HCT116 (cell line): Measurements from ENCODE around the gene AQP6. TPM values are rescaled to one million over a fixed set of nuclear protein-coding genes. Genes with fewer than 3 reads are reported as not detected.

Experiments used
- ATAC-seq: fragments of 200-7000 bp; cut with Tn5 transposase; 2 replicates; pipeline ENCODE4 v1.9.1; 2020; ENCODE audit warnings: mild to moderate bottlenecking, moderate library complexity
- BruUV-seq: library from RNA; stranded (reverse); fragments of 400-500 nt; replicated peaks from 2 replicates; lab custom pipeline; 2021; lab: Mats Ljungman, UMichigan
- CTCF ChIA-PET: fragments of 300-600 bp; sonication (Branson Sonifier 250); formaldehyde crosslinking; loops from one replicate; lab custom pipeline; 2021; ENCODE audit warnings: antibody characterized with exemption; lab: Charles Lee
- POLR2A ChIA-PET: fragments of 300-600, 350-600 bp; sonication (Branson Sonifier 250); formaldehyde crosslinking; loops from one replicate; lab custom pipeline; 2021; ENCODE audit warnings: antibody characterized with exemption; lab: Charles Lee
- RAD21 ChIA-PET, 2 experiments: fragments of 300-600 bp; sonication (Branson Sonifier 250); formaldehyde crosslinking; loops; one replicate each; lab custom pipeline; 2023; ENCODE audit warnings: low total read pairs in 2 of 2; ENCODE audit not compliant: uncharacterized antibody in 2 of 2, unreplicated experiment in 2 of 2, low non-redundant PET in 1 of 2; lab: Charles Lee
- DNase-seq: peaks from one replicate; pipeline ENCODE4 v3.0.0-alpha.2; 2010; ENCODE audit warnings: low read depth, low spot score
- H2AFZ ChIP-seq: fragments of 200-600 bp; shearing (Covaris generic), sonication (generic); 2 replicates; pipeline ENCODE4 v1.6.1; 2017; ENCODE audit warnings: low read depth, mixed run types, mixed read lengths, antibody characterized with exemption, low read length; ENCODE audit not compliant: poor library complexity, severe bottlenecking
- H3K27ac ChIP-seq: 2 replicates; pipeline ENCODE4 v1.5.1; 2012; ENCODE audit warnings: low read depth, low read length
- H3K27me3 ChIP-seq: fragments of 200-600 bp; sonication (generic); 2 replicates; pipeline ENCODE4 v1.6.1; 2016; ENCODE audit warnings: mixed run types, low read length, mixed read lengths; ENCODE audit not compliant: insufficient read depth
- H3K36me3 ChIP-seq, 2 experiments: fragments of 200-500 bp in 1 of 2; fragments of 200-600 bp in 1 of 2; sonication (Bioruptor generic) in 1 of 2; sonication (generic) in 1 of 2; 2 replicates each; pipeline versions ENCODE4 v1.5.1 to v1.6.1; 2014 to 2016; ENCODE audit warnings: low read length in 2 of 2, inconsistent platforms in 1 of 2, mixed read lengths in 1 of 2, mixed run types in 1 of 2; ENCODE audit not compliant: insufficient read depth in 2 of 2, control insufficient read depth in 1 of 2
- H3K4me1 ChIP-seq, 2 experiments: fragments of 200-600 bp in 1 of 2; sonication (generic) in 1 of 2; 2 replicates each; pipeline versions ENCODE4 v1.5.1 to v1.6.1; 2012 to 2017; ENCODE audit warnings: low read length in 2 of 2, inconsistent platforms in 1 of 2, mild to moderate bottlenecking in 1 of 2, mixed read lengths in 1 of 2, mixed run types in 1 of 2, moderate library complexity in 1 of 2; ENCODE audit not compliant: insufficient read depth in 2 of 2, control insufficient read depth in 1 of 2
- H3K4me2 ChIP-seq: fragments of 200-600 bp; sonication (generic); 2 replicates; pipeline ENCODE4 v1.6.1; 2017; ENCODE audit warnings: mixed run types, low read length, mixed read lengths
- H3K4me3 ChIP-seq, 2 experiments: fragments of 200-600 bp in 1 of 2; sonication (generic) in 1 of 2; replicated peaks in 1 of 2; 2 replicates each; pipeline ENCODE4 v1.5.1; 2011 to 2016; ENCODE audit warnings: low read length in 2 of 2, control low read depth in 1 of 2, low read depth in 1 of 2, mild to moderate bottlenecking in 1 of 2, mixed read lengths in 1 of 2, mixed run types in 1 of 2
- H3K79me2 ChIP-seq: fragments of 200-600 bp; sonication (generic); 2 replicates; pipeline ENCODE4 v1.6.1; 2017; ENCODE audit warnings: mild to moderate bottlenecking, mixed run types, low read length, moderate library complexity, mixed read lengths; ENCODE audit not compliant: insufficient read depth
- H3K9ac ChIP-seq: fragments of 200-600 bp; sonication (generic); 2 replicates; pipeline ENCODE4 v1.6.1; 2016; ENCODE audit warnings: low read length, mixed read lengths
- H3K9me2 ChIP-seq: fragments of 200-600 bp; sonication (generic), shearing (Covaris generic); 2 replicates; pipeline ENCODE4 v1.6.1; 2017; ENCODE audit warnings: mixed run types, mild to moderate bottlenecking, moderate library complexity; ENCODE audit not compliant: insufficient read depth
- H3K9me3 ChIP-seq, 2 experiments: fragments of 200-500 bp in 1 of 2; fragments of 200-600 bp in 1 of 2; sonication (Bioruptor generic) in 1 of 2; sonication (generic) in 1 of 2; 2 replicates each; pipeline ENCODE4 v1.6.1; 2014 to 2017; ENCODE audit warnings: low read length in 2 of 2, mixed read lengths in 2 of 2, inconsistent platforms in 1 of 2, low read depth in 1 of 2, mild to moderate bottlenecking in 1 of 2, mixed run types in 1 of 2, moderate library complexity in 1 of 2; ENCODE audit not compliant: control insufficient read depth in 1 of 2, insufficient read depth in 1 of 2
- H4K20me1 ChIP-seq: fragments of 200-600 bp; sonication (generic), shearing (Covaris generic); 2 replicates; pipeline ENCODE4 v1.6.1; 2017; ENCODE audit warnings: mixed run types, mild to moderate bottlenecking, moderate library complexity; ENCODE audit not compliant: insufficient read depth
- EGR1 ChIP-seq: IDR thresholded peaks from 2 replicates; pipeline ENCODE4 v1.6.1; 2012; ENCODE audit warnings: low read depth
- ELF1 ChIP-seq: IDR thresholded peaks from 2 replicates; pipeline ENCODE4 v1.6.1; 2012; ENCODE audit warnings: low read depth, borderline replicate concordance
- EZH2 ChIP-seq: fragments of 200-600 bp; sonication (generic); IDR thresholded peaks from 2 replicates; pipeline ENCODE4 v1.6.1; 2017; ENCODE audit warnings: antibody characterized with exemption, mixed run types
- EZH2phosphoT487 ChIP-seq: fragments of 200-600 bp; IDR thresholded peaks from 2 replicates; pipeline ENCODE4 v1.6.1; 2018; ENCODE audit warnings: antibody characterized with exemption, borderline replicate concordance
- POLR2AphosphoS5 ChIP-seq: IDR thresholded peaks from 2 replicates; pipeline ENCODE4 v1.6.1; 2011; ENCODE audit warnings: mild to moderate bottlenecking, low read depth, low read length, moderate library complexity
- RAD21 ChIP-seq: IDR thresholded peaks from 2 replicates; pipeline ENCODE4 v1.6.1; 2012; ENCODE audit warnings: low read depth, mild to moderate bottlenecking
- SP1 ChIP-seq: IDR thresholded peaks from 2 replicates; pipeline ENCODE4 v1.6.1; 2012; ENCODE audit warnings: low read depth
- SRF ChIP-seq: IDR thresholded peaks from 2 replicates; pipeline ENCODE4 v1.6.1; 2012; ENCODE audit warnings: low read depth
- TCF7L2 ChIP-seq: IDR thresholded peaks from 2 replicates; pipeline ENCODE4 v1.7.0; 2011; ENCODE audit warnings: borderline replicate concordance, inconsistent platforms; ENCODE audit not compliant: insufficient read depth, insufficient read length; ENCODE audit errors: extremely low read depth
- YY1 ChIP-seq: IDR thresholded peaks from 2 replicates; pipeline ENCODE4 v1.6.1; 2011; ENCODE audit warnings: low read length, low read depth, moderate library complexity, mild to moderate bottlenecking; ENCODE audit not compliant: insufficient replicate concordance; ENCODE audit errors: extremely low read depth
- ZNF274 ChIP-seq: fragments of 200-500 bp; sonication (Bioruptor generic); IDR thresholded peaks from 2 replicates; pipeline ENCODE4 v1.6.1; 2014; ENCODE audit warnings: mild to moderate bottlenecking, low read depth, low read length, inconsistent platforms
- intact Hi-C: fragments of 100-400 bp; cut with micrococcal nuclease; formaldehyde crosslinking; loops from 2 replicates; pipeline ENCODE4 v1.10.0; 2022
- total RNA-seq: library from RNA; stranded (reverse); gene quantifications from one replicate; pipeline ENCODE4 v1.2.1, GENCODE V29; 2021; ENCODE audit not compliant: unreplicated experiment
- TF ChIP-seq, protein P1 (sequence below): IDR thresholded peaks from 2 replicates; pipeline ENCODE4 v1.6.1; 2012; ENCODE audit warnings: low read depth
- TF ChIP-seq, protein P2 (sequence below): IDR thresholded peaks from 2 replicates; pipeline ENCODE4 v1.6.1; 2012

The AQP6 gene
- total RNA-seq, 1 experiment from 2014 or later = not detected

DNA sequence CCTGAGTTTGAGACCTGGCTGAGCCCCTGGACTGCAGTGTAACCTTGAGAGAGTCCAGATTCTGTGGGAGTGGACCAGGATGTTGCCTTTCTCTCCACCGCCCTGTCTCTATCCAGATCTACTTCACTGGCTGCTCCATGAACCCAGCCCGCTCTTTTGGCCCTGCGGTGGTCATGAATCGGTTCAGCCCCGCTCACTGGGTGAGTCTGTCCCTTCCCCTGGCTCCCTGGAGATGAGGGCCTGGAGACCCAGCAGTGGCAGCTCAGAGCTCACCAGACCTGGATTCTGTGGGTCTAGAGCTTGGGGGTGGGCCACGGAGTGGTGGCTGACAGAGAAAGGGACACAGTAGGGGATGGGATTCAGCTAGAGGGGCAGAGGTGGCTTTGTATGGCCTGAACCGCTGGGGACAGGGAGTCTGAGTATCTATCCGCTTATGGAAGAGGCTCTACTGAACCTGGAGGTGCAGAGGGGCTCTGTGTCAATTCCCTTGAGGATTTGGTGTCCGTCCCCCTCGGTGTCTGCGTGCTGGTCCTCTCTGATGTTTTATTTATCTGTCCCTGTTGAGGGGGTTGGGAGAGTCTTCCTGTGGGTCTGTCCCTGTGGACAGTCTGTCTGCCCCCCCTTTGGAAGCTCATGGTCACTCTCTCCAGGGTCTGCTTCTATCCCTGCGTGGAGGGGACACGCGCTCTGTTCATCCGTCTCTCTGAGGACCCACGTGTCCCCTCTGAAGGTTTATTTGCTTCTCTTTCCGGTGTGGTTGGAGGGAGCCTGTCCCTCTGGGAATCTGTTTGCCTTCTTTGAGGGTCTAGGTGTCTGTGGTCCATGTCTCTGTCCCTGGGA lies 8.6 kb upstream of the AQP6 start:
- Histone ChIP-seq H3K9ac (no peak overlapping the region), H3K79me2 (no peaks in the 10 kb centered on the region), H3K4me1 (peaks cover 26 to 49% of the 10 kb centered on the region in 2 experiments), H3K4me3 (no peak overlapping the region), H3K27ac (no peak overlapping the region; the same call in 1 of the 2 replicates), H2AFZ (no peak overlapping the region), H4K20me1 (no peaks in the 10 kb centered on the region), H3K36me3 (no peaks in the 10 kb centered on the region), H3K9me2 (no peaks in the 10 kb centered on the region), H3K27me3 (no peaks in the 10 kb centered on the region), H3K9me3 (no peaks in the 10 kb centered on the region), H3K4me2 (no peak overlapping the region)
- intact Hi-C loops = loop anchor here (10.0 kb wide), 1 partner anchor 189 kb away; no protein-coding TSS in a partner anchor
- no peak for DNase-seq
- ATAC-seq = no peak
- RAD21 ChIA-PET = no interaction called here
- BruUV-seq = no TSS peak
- TF ChIP-seq EZH2 (no peak), YY1 (no peak), EGR1 (no peak), ELF1 (no peak), RAD21 (no peak), SRF (no peak), POLR2AphosphoS5 (no peak), EZH2phosphoT487 (no peak), ZNF274 (no peak), SP1 (no peak), TCF7L2 (no peak)
- TF ChIP-seq, protein P1, sequence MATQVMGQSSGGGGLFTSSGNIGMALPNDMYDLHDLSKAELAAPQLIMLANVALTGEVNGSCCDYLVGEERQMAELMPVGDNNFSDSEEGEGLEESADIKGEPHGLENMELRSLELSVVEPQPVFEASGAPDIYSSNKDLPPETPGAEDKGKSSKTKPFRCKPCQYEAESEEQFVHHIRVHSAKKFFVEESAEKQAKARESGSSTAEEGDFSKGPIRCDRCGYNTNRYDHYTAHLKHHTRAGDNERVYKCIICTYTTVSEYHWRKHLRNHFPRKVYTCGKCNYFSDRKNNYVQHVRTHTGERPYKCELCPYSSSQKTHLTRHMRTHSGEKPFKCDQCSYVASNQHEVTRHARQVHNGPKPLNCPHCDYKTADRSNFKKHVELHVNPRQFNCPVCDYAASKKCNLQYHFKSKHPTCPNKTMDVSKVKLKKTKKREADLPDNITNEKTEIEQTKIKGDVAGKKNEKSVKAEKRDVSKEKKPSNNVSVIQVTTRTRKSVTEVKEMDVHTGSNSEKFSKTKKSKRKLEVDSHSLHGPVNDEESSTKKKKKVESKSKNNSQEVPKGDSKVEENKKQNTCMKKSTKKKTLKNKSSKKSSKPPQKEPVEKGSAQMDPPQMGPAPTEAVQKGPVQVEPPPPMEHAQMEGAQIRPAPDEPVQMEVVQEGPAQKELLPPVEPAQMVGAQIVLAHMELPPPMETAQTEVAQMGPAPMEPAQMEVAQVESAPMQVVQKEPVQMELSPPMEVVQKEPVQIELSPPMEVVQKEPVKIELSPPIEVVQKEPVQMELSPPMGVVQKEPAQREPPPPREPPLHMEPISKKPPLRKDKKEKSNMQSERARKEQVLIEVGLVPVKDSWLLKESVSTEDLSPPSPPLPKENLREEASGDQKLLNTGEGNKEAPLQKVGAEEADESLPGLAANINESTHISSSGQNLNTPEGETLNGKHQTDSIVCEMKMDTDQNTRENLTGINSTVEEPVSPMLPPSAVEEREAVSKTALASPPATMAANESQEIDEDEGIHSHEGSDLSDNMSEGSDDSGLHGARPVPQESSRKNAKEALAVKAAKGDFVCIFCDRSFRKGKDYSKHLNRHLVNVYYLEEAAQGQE = no peak
- TF ChIP-seq, protein P2, sequence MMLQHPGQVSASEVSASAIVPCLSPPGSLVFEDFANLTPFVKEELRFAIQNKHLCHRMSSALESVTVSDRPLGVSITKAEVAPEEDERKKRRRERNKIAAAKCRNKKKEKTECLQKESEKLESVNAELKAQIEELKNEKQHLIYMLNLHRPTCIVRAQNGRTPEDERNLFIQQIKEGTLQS = no peak
- POLR2A ChIA-PET = no interaction called here
- CTCF ChIA-PET = interaction anchor here (0.6 to 2.3 kb wide), 3 partner anchors 18 to 1376 kb away, joined by 3 to 13 read pairs (median 3); no protein-coding TSS in a partner anchor
